Lung (tissue), 12 donors: ENCODE data around the gene SGPL1. TPM values are rescaled to one million over a fixed set of nuclear protein-coding genes. Genes with fewer than 3 reads are reported as not detected.

ENCODE experiments used
- ATAC-seq: fragments of 200-7000 bp; cut with Tn5 transposase; one replicate; pipeline ENCODE4 v1.9.1; 2020; ENCODE audit warnings: moderate number of reproducible peaks; ENCODE audit not compliant: insufficient read depth, low FRiP score
- DNase-seq, 3 donors: peaks; one replicate each; pipeline ENCODE4 v3.0.0-alpha.2; 2013 to 2017
- H3K27ac ChIP-seq, 2 donors: one replicate each; pipeline ENCODE4 v1.5.1; 2013; ENCODE audit warnings: mild to moderate bottlenecking in 2 of 2, moderate library complexity in 2 of 2, control low read depth in 1 of 2, inconsistent platforms in 1 of 2, low read depth in 1 of 2, low read length in 1 of 2
- H3K27me3 ChIP-seq, 3 donors: one replicate each; pipeline ENCODE4 v1.5.1; 2013; ENCODE audit warnings: low read length in 2 of 3; ENCODE audit not compliant: control insufficient read depth in 3 of 3, insufficient read depth in 3 of 3
- H3K36me3 ChIP-seq, 4 donors: one replicate each; pipeline ENCODE4 v1.5.1; 2013; ENCODE audit warnings: low read length in 4 of 4, mild to moderate bottlenecking in 1 of 4, moderate library complexity in 1 of 4; ENCODE audit not compliant: control insufficient read depth in 4 of 4, insufficient read depth in 4 of 4
- H3K4me1 ChIP-seq, 5 donors: one replicate each; pipeline ENCODE4 v1.5.1; 2013; ENCODE audit warnings: low read length in 5 of 5, mild to moderate bottlenecking in 2 of 5, moderate library complexity in 1 of 5; ENCODE audit not compliant: control insufficient read depth in 5 of 5, insufficient read depth in 5 of 5
- H3K4me3 ChIP-seq: one replicate; pipeline ENCODE4 v1.5.1; 2013; ENCODE audit warnings: mild to moderate bottlenecking, control low read depth, moderate library complexity
- H3K9ac ChIP-seq, 2 donors: one replicate each; pipeline ENCODE4 v1.5.1; 2013; ENCODE audit warnings: low read length in 2 of 2, control low read depth in 1 of 2; ENCODE audit not compliant: insufficient read depth in 1 of 2
- H3K9me3 ChIP-seq, 4 donors: one replicate each; pipeline ENCODE4 v1.5.1; 2013; ENCODE audit warnings: low read length in 3 of 4, mild to moderate bottlenecking in 1 of 4, moderate library complexity in 1 of 4; ENCODE audit not compliant: control insufficient read depth in 4 of 4, insufficient read depth in 3 of 4
- CTCF ChIP-seq: IDR thresholded peaks from 2 replicates; pipeline ENCODE4 v1.5.1; 2012; ENCODE audit warnings: mild to moderate bottlenecking; ENCODE audit errors: control extremely low read depth, extremely low read depth
- WGBS, 2 donors: extraction: QIAGEN DNeasy Blood & Tissue Kit; methylation state at CpG; one replicate each; pipeline ENCODE4 v1.1.7; 2013; 5-methylcytosine and 5-hydroxymethylcytosine counted together
- polyA plus RNA-seq, 2 donors: library from polyadenylated mRNA; stranded (reverse); fragments of 200-250 nt; gene quantifications; one replicate each; pipeline ENCODE4 v1.2.1, GENCODE V29; 2013
- total RNA-seq, 2 donors: library from RNA; depleted of rRNA in 1 of 2; stranded (reverse); fragments of >200 nt in 1 of 2; gene quantifications; one replicate each; pipeline ENCODE4 v1.2.1, GENCODE V29; 2014 to 2021
- donor health status: control.
- donor health status: control.
- donor health status: Bipolar disorder and iron deficiency.
- donor health status: healthy.
- donor health status: DM: yes; HTN: yes; CAD: no.

The SGPL1 gene
- total and polyA plus RNA-seq, 4 donors: 8.3 to 57.4 (median 30.8) TPM

DNA sequence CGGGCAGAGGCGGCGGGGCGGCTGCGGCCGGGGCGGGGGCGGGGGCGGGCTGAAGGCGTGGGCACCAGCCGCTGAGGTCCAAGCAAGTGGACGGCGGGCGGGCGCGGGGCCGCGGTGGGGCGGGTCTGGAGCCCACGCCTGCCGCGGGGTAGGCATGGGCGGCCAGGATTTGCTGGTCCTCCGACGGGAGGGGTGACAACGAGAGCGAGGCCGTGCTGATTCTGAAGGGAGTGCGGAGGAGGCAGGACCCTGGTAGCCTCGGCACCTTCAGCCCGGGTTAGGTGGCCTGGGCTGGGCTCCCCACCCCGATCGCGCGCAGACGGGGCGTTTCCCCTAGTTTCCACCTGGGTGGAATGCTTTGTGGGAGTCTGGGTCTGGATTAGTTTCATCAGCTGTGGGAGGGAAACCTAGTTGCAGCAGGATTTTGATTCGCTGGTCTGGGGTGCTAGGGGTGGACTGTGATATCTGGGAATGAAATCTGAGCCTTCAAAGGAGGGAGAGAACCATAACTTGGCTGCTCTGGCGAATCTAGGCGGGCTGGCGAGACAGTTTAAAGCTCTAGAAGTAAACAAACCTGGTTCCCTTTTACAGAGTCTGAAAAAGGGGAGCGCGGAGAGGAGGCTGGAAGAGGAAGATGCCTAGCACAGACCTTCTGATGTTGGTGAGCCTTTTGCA, 609 bp downstream of the SGPL1 start:
- DNase-seq: peak; percentile 77 to 91 (median 89)
- WGBS, 2 donors: 1 to 2% methylated on average over 34 to 43 of the region's 43 CpGs
- peak overlapping the region; percentile 89 to 95 for H3K27ac ChIP-seq
- no peaks in the 10 kb centered on the region for H3K9me3 ChIP-seq
- H3K4me1 ChIP-seq: peaks cover 0 to 13% (median 4%) of the 10 kb centered on the region in 5 donors
- H3K27me3 ChIP-seq: no peaks in the 10 kb centered on the region
- no peak for TF ChIP-seq CTCF
- H3K9ac ChIP-seq: peak overlapping the region in 1 of 2 donors; percentile 76
- peaks cover 0 to 4% (median 3%) of the 10 kb centered on the region in 4 donors for H3K36me3 ChIP-seq
- peak overlapping the region; percentile 87 for H3K4me3 ChIP-seq
- ATAC-seq: peak; percentile 72

- Histone ChIP-seq H3K27me3 (no peaks in the 10 kb centered on the region), H3K4me3 (no peak overlapping the region), H3K9ac (peak overlapping the region in 1 of 2 donors; percentile 8), H3K9me3 (no peaks in the 10 kb centered on the region), H3K27ac (no peak overlapping the region), H3K36me3 (peaks cover 0 to 11% (median 6%) of the 10 kb centered on the region in 4 donors), H3K4me1 (peaks cover 0 to 23% (median 0%) of the 10 kb centered on the region in 5 donors)
- ATAC-seq (no peak), DNase-seq (no peak)
- WGBS, 2 donors: 92 to 93% methylated on average over 4 of the region's 4 CpGs
- no peak for TF ChIP-seq CTCF
Measured at GRCh38 chr10:70820976-70821750, 5.4 kb downstream of the SGPL1 start.

GRCh38 chr10:70822076-70822820, 6.5 kb downstream of the SGPL1 start:
- no peak for ATAC-seq
- Histone ChIP-seq H3K4me3 (no peak overlapping the region), H3K9ac (no peak overlapping the region), H3K9me3 (no peaks in the 10 kb centered on the region), H3K36me3 (peaks cover 0 to 13% (median 6%) of the 10 kb centered on the region in 4 donors), H3K27me3 (no peaks in the 10 kb centered on the region), H3K27ac (no peak overlapping the region), H3K4me1 (peaks cover 0 to 26% (median 0%) of the 10 kb centered on the region in 5 donors)
- no peak for TF ChIP-seq CTCF
- WGBS, 2 donors: 88% methylated on average over 2 of the region's 2 CpGs
- DNase-seq: peak in 2 of 3 donors; percentile 82 to 86
